GM21528 (cell line): ENCODE data around the gene GSK3B.

ENCODE experiments used
- ATAC-seq: cut with Tn5 transposase; IDR thresholded peaks from one replicate; pipeline ENCODE4 v1.9.1; 2021; ENCODE audit warnings: mild to moderate bottlenecking, moderate library complexity; ENCODE audit not compliant: unreplicated experiment, low FRiP score

GSK3B gene

GRCh38 chr3:120093911-120094775 lies at the start of gene GSK3B:
GSK3B (minus strand) TSS chr3:120094447; CDS start chr3:120093434, 1,013 bp downstream.
- peak; percentile 47 for ATAC-seq

GRCh38 chr3:120143676-120144075 lies 49.4 kb upstream of the GSK3B start:
- no peak for ATAC-seq

GRCh38 chr3:120142236-120142635 lies 48.0 kb upstream of the GSK3B start:
- no peak for ATAC-seq

GRCh38 chr3:120140098-120140742 lies 46.0 kb upstream of the GSK3B start:
- no peak for ATAC-seq

- ATAC-seq = no peak
These were observed 44.9 kb upstream of the GSK3B start for GRCh38 chr3:120139140-120139539.

GRCh38 chr3:120137548-120137947 lies 43.3 kb upstream of the GSK3B start:
- ATAC-seq = no peak

GRCh38 chr3:120130656-120131055 lies 36.4 kb upstream of the GSK3B start:
- no peak for ATAC-seq

GRCh38 chr3:120129718-120130513 lies 35.7 kb upstream of the GSK3B start:
- no peak for ATAC-seq

- ATAC-seq = no peak
These were observed 34.8 kb upstream of the GSK3B start for GRCh38 chr3:120129051-120129450.

GRCh38 chr3:120125992-120126391 lies 31.7 kb upstream of the GSK3B start:
- ATAC-seq = no peak

- no peak for ATAC-seq
These were observed 25.7 kb upstream of the GSK3B start for GRCh38 chr3:120119846-120120510.

GRCh38 chr3:120114981-120115380 lies 20.7 kb upstream of the GSK3B start:
- no peak for ATAC-seq

GRCh38 chr3:120114376-120114775 lies 20.1 kb upstream of the GSK3B start:
- ATAC-seq = no peak

GRCh38 chr3:120113128-120114116 lies 19.2 kb upstream of the GSK3B start:
- no peak for ATAC-seq

GRCh38 chr3:120111898-120112297 lies 17.7 kb upstream of the GSK3B start:
- no peak for ATAC-seq

GRCh38 chr3:120103276-120103675 lies 9.0 kb upstream of the GSK3B start:
- ATAC-seq = no peak

- ATAC-seq = no peak
These were observed 8.4 kb upstream of the GSK3B start for GRCh38 chr3:120102674-120103073.

- ATAC-seq = no peak
These were observed 8.0 kb upstream of the GSK3B start for GRCh38 chr3:120102232-120102631.

- ATAC-seq = no peak
These were observed 7.4 kb upstream of the GSK3B start for GRCh38 chr3:120101624-120102023.
